Stimulated activated CD8-positive, alpha-beta memory T cell treated with anti-CD3 and anti-CD28 coated beads, Interleukin-7, amount 100 ng/mL, for 24 hours (primary cell): ENCODE measurements around the gene CD164L2.

Source experiments
- DNase-seq: peaks from one replicate; pipeline ENCODE4 v3.0.0-alpha.2; 2020; ENCODE audit warnings: low read depth

The CD164L2 gene

GRCh38 chr1:27363766-27364695 lies 19.1 kb downstream of the CD164L2 start:
- no peak for DNase-seq

GRCh38 chr1:27361553-27361952 lies 21.6 kb downstream of the CD164L2 start:
- DNase-seq: no peak

GRCh38 chr1:27361044-27361402 lies 22.1 kb downstream of the CD164L2 start:
- no peak for DNase-seq

- no peak for DNase-seq
These were observed 22.7 kb downstream of the CD164L2 start for GRCh38 chr1:27360159-27361043.

- DNase-seq: no peak
These were observed 23.3 kb downstream of the CD164L2 start for GRCh38 chr1:27359822-27360158.

- DNase-seq: no peak
These were observed 24.2 kb downstream of the CD164L2 start for GRCh38 chr1:27358928-27359313.

GRCh38 chr1:27358038-27358927 lies 24.9 kb downstream of the CD164L2 start:
- DNase-seq: no peak

GRCh38 chr1:27357281-27358037 lies 25.7 kb downstream of the CD164L2 start:
- peak; percentile 62 for DNase-seq

GRCh38 chr1:27356619-27357280 lies 26.4 kb downstream of the CD164L2 start:
- no peak for DNase-seq

GRCh38 chr1:27356277-27356618 lies 26.9 kb downstream of the CD164L2 start:
- DNase-seq: no peak

GRCh38 chr1:27355683-27356082 lies 27.4 kb downstream of the CD164L2 start:
- no peak for DNase-seq

GRCh38 chr1:27353629-27354028 lies 29.5 kb downstream of the CD164L2 start:
- DNase-seq: no peak

GRCh38 chr1:27353166-27353565 lies 30.0 kb downstream of the CD164L2 start:
- no peak for DNase-seq

GRCh38 chr1:27351541-27352107 lies 31.5 kb downstream of the CD164L2 start:
- no peak for DNase-seq

GRCh38 chr1:27350663-27351540 lies 32.2 kb downstream of the CD164L2 start:
- no peak for DNase-seq

GRCh38 chr1:27349784-27350662 lies 33.1 kb downstream of the CD164L2 start:
- no peak for DNase-seq

GRCh38 chr1:27348861-27349783 lies 34.0 kb downstream of the CD164L2 start:
- no peak for DNase-seq
